Right hindlimb (tissue), 1 donor: ENCODE results near the gene SPIRE2.
A peak's percentile ranks its signal among the peaks of the same experiment; 100 is the strongest.

ENCODE experiments used
- DNase-seq: peaks from one replicate; pipeline ENCODE4 v3.0.0-alpha.2; 2018

SPIRE2 gene

DNA sequence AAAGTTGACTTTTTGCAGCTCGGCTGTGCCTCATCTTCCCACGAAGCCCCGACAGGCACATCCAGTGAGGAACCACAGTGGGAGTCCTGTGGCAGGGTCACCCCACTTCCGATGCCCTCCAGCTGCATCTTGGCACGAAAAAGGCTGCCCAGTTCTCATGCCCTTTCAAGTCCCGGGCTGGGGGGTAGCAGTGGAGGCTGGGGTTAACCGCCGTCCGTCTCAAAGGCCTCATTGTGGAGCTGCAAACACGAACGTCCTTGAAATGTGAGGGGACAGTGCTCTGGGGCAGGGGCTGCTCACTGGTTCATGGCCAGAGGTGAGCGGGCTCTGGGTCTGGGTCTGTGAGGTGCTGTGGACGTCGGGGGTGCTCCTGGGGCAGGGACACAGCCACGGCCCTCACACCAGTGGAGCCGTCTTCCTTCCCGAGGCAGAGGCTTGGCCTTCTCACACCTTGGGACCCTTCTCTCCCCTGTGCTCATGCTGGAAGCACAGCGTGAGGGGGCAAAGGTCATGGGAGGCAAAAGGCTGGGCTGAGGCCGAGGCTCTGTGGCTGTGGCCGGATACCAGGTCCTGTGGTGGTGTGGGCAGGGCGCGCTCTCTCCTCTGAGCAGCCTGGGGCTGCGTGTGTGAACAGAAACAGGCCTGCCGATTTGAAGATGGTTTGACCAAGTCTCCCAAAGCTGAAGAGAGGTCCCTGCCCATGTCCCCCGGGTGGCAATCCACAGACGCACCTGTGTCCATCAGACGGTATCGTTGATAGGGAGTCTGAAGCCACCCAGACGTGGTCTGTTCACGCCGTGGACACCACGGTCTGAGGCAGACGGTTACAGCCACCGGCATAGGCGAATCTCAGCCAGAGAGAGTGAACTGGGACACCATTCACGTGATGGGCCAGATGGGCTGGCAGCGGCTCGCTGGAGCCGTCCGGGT is 87.3 kb downstream of the SPIRE2 start:
- no peak for DNase-seq

- peak; percentile 63 for DNase-seq
These were observed 89.6 kb downstream of the SPIRE2 start for GRCh38 chr16:89917773-89918452.

DNA sequence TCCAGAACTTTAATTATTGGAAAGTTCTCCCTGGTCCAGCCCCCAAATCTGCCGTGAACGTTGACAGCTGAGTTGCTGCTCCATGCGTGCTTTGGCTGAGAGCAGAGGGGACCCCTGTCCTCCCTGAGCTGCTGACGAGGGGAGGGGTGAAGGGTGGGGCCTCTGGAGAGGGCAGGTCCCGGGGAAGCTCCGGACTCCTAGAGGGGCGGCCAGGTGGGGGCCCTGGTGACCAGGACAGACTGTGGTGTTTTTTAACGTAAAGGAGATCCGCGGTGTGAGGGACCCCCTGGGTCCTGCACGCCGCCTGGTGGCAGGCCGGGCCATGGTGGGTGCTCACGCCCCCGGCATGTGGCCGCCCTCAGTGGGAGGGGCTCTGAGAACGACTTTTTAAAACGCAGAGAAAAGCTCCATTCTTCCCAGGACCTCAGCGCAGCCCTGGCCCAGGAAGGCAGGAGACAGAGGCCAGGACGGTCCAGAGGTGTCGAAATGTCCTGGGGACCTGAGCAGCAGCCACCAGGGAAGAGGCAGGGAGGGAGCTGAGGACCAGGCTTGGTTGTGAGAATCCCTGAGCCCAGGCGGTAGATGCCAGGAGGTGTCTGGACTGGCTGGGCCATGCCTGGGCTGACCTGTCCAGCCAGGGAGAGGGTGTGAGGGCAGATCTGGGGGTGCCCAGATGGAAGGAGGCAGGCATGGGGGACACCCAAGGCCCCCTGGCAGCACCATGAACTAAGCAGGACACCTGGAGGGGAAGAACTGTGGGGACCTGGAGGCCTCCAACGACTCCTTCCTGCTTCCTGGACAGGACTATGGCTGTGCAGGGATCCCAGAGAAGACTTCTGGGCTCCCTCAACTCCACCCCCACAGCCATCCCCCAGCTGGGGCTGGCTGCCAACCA is 90.4 kb downstream of the SPIRE2 start, which contains the start of gene MC1R:
Gene MC1R, plus strand, starts transcription at position 410 of the 895 bp plus-strand sequence. Its CDS starts 397 bp downstream, at position 807.
- peak; percentile 52 for DNase-seq

DNA sequence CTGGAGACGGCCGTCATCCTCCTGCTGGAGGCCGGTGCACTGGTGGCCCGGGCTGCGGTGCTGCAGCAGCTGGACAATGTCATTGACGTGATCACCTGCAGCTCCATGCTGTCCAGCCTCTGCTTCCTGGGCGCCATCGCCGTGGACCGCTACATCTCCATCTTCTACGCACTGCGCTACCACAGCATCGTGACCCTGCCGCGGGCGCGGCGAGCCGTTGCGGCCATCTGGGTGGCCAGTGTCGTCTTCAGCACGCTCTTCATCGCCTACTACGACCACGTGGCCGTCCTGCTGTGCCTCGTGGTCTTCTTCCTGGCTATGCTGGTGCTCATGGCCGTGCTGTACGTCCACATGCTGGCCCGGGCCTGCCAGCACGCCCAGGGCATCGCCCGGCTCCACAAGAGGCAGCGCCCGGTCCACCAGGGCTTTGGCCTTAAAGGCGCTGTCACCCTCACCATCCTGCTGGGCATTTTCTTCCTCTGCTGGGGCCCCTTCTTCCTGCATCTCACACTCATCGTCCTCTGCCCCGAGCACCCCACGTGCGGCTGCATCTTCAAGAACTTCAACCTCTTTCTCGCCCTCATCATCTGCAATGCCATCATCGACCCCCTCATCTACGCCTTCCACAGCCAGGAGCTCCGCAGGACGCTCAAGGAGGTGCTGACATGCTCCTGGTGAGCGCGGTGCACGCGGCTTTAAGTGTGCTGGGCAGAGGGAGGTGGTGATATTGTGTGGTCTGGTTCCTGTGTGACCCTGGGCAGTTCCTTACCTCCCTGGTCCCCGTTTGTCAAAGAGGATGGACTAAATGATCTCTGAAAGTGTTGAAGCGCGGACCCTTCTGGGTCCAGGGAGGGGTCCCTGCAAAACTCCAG is 91.5 kb downstream of the SPIRE2 start:
- no peak for DNase-seq

GRCh38 chr16:89920723-89921122 is 92.4 kb downstream of the SPIRE2 start:
- DNase-seq = no peak
